Measurements from ENCODE around the gene SLC4A1.

Gene SLC4A1

DNA sequence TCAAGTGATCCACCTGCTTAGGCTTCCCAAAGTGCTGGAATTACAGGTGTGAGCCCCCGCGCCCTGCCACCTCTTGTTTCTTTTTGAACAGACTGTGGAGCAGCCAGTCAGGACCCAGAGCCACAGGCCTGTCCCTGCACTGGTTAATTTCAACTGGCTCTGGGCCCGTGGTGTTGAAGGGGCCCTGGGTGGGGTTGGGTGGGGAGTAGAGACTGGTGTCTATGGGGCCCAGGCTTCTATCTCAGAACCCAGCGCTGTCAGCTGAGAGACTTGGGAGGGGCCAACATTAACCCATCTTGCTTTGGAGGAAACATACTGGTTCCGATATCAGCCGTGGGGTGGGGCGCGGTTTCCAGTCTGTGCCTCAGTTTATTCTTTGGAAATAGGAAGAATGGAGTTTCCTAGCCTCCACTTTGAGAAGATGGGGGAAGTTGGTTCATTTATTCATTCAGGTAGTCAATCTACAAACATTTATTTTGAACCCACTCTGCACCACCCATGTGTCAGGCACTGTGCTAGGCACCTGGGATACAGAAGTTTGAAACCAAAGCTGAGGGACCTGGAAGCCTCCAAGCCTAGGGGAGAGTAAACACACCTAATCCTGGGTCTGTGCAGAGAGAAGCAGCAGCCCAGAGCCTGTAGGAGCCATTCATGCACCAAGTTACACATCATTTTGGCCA lies 15.5 kb upstream of the SLC4A1 start:
- FAIRE-seq: no peak

DNA sequence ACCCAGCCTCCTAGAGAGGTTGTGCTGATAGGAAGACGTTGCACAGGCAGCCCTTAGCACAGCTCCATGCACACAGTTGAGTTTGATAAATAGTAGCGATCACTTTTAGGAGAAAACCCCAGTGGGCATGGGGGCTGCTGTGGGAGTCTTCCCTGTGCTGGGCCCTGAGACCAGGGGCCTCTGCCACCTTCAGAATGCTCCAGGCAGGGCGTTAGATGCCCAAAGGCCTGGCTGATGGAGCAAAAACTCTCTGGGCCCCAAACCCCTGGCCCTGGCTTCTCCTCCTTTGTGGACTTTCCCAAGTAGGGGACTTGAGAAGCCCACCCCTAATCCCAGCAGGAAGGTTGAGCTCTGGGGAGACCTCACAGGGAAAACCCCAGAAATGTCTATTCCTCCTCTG lies 14.3 kb upstream of the SLC4A1 start:
- no peak for FAIRE-seq

DNA sequence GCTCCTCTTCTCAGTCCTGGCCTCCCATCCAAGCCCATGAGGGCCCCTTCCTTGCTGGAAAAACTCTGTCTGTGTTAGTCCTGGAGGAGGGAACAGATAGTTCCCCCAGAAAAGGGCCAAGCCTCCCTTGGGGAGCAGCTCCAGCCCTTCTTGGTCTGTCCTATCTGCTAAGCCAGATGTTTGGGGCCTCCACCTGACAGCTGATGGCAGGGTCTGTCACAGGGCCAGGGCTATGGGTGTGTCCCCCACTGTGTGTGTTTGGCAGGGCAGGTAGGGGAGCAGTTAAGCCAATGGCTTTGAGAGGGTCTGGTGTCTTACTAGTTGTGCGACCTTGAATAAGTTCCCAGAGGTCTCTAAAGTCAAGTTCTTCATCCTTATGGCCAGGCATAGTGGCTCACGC lies 13.6 kb upstream of the SLC4A1 start:
- FAIRE-seq: no peak

DNA sequence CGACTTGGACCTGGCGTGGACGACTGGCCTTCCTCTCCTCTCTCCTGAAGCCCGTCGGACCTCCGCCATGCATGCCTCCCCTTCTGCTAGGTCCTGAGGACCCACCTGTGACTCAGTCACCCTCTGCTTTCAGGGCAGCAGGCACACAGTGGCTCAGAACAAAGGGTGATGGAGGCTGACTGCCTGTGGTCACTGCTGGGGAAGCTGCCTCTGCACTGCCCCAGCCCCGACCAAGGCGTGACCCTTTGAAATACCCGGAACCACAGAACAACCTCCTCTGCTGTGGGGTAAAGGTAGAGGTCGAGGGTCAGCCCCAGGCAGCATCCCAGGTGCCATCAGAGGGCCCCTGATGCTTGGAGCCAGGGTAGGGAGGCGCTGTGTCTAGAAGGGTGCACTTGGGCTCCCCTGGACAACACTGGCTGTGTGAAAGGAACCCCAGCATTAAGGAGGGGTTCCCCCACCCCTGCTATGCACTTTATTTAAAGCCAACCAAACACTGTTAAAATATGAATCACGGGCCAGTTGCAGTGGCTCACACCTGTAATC lies 12.5 kb upstream of the SLC4A1 start:
- FAIRE-seq: no peak

DNA sequence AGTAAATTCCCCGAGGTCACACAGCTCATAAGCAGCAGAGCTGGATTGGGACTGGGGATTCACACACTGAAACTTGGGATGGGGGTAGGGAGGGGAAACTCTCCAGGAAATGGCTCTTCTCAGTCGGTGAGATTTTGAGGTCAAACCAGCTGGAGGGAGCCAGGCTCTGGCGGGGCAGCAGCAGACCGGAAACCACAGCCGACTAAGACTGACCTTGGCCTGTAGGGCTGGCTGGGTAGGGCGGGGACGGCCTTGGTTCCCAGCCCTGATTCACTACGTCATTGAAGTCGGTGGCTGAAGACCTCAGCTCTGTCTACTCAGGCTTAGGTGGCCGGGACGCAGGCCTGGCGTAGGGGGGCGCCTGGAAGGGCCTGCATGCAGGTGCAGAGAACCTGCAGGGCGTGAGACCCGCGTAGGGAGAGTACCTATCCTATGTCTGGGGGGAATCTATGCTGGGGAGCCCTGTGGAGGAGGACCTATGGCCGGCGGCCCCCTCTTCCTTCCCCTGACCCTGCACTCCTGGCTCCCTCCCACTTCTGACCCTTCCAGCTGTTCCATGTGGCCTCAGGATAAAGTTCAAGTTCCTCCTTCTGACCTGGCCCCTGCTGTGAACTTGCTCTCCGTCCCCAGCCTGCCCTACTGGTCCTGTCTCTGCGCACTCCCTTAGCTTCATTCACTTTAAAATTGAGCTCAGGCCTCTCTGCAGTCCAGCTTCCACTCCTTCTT lies 11.9 kb upstream of the SLC4A1 start:
- no peak for FAIRE-seq

DNA sequence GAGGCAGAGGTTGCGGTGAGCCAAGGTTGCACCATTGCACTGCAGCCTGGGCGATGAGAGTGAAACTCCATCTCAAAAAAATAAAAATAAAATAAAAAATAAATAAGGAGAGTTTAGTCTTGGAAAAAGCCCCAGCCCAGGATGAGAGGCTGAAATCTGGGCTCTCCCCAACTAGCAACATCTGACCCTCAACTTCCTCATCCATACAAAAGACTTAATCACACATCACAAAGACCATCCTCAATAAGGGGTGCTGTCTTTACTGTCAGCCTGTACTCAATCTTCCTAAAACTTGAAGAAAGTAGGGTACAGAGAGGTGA lies 11.4 kb upstream of the SLC4A1 start:
- no peak for FAIRE-seq

DNA sequence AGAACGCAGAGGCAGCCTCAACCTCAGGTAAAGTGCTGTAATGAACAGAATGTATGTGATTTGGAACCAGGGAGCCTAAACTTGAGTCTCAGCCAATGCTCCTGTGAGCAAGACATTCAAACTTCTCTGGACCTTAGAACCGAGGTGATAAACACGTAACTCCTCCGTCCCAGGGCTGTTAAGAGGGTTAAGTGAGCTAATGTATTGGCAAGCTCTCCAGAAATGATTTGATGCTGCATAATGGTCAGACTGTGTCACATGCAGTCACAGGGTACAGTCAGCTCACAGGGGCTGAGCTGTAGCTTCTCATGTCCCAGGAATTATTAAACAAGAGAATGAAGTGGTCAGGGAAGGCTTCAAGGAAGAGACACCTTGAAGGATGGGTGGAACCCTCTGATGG lies 10.0 kb upstream of the SLC4A1 start:
- FAIRE-seq: no peak

DNA sequence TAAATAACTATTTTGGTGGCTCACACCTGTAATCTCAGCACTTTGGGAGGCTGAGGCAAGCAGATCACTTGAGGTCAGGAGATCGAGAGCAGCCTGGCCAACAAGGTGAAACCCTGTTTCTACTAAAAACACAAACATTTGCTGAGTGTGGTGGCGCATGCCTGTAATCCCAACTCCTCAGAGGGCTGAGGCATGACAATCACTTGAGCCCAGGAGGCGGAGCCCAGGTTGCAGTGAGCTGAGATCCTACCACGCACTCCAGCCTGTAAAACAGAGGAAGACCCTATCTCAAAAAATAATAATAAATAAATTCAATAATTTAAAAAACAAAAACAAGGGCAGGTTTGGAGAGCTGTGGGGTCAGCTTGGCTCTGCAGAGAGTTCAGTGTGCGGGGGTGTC lies 5.7 kb upstream of the SLC4A1 start:
- no peak for FAIRE-seq

DNA sequence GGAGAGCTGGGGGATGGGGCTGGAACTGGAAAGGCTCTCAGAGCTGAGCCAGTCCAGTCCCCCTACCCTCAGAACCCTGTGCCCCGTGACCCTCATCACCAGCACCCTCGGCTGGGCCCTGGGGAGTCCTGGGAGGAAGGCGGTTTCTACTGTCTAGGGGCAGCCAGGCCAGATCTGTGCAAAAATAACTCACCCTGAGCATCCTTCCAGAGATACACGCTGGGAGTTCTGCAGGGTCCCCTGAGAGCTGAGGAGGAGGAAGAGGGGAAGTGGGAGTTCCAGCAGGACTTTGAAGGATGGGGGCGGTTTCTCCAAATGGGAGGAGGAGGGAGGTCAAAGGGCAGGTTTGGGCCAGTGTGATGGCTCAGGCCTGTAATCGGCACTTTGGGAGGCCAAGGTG lies 5.0 kb upstream of the SLC4A1 start:
- FAIRE-seq: no peak

DNA sequence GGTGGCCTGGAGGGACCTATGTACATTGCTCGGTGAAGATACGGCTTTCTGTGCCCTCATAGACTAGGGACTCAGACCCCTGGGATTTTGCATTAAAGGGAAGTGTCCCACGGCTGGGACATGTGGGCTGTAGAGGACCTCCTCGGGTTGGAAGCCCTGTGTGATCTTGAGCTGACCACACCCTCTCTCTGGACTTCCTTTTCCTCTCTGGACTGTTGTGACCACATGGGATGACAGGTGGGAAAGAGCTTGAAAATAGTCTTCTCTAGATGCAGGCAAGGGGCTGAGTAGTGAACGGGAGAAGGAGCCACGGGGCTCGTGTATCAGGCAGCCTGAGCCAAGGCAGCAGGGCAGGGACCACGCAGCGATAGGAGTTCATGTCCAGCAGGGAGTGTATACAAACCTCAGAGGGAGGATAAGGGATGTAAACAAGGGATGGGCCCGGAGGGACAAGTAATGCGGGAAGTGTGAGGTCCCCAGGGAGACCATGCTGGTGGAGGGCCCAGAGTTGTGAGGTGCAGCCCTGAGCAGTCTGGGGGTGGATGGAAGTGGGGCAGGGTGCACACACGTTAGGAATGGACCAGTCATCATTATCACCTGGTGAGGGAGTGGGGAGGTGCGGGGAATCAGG lies 4.5 kb upstream of the SLC4A1 start:
- no peak for FAIRE-seq

DNA sequence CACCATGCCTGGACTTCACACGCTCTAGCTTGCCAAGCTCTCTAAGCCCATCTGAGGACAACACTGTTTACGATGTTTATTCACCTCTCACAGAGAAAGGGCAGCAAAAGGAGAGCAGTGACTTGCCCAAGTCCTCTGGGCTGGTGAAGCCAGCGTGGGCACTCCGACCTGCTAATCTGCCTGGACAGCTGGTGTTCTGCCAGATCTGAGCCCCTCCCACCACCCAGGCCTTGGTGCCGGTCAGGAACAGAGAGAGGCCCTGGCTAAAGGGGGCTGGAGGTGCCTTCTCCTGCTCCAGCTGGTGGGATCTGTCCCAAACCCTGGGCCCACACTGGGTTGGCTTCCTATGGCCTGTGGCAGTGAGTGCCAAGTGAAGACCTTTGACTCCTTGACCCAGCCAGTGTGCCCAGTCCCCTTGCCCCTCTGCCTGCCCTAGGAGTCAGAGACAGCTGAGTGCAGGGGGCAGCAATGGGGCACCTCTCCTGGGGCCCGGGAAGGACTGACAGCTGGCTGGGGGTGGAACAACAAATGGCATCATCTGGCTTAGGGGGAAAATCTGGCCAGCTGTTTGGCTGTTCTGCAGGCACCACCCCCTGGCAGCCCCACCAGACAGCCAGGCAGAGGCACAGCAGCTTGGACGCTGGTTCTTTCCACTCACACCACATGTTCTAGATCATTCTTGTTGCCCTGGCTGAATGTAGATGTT lies 1.8 kb upstream of the SLC4A1 start:
- FAIRE-seq: no peak

DNA sequence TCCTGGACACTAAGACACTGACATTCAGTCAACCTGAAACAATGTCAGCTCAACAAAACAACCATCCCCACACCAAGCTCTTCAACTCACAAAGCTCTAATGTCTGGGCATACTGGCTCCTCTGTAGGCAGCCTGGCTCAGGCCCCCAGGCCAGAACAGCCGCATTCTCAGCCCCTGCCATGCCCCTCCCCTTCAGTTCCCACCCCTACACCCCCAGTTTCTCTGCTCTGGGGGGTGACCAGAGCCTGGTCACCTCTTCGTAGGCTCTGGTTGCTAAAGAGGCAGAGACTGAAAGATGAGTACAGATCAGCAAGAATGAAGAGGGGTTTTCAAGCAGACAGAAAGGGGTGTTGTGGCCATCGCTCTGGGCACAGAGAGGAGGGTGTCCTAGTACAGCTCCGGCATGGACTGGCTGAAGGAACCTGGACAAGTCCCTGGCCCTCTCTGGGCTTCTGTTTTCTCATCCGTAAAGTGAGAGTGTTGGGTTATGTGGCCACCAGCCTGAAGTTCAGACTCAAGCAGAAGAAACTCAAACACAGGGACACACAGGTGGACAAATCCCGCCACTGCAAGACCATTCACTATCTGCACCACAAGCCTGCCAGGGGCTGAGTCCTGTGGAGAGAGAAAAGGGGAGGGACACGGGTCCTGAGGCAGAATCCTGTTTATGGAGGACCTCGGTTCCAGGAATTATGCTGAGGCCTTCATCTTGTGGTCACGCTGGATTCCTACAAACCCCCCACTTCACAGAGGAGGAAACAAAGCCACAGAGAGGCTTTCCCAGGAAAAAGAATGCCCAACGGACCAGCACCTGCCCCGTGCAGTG lies 987 bp upstream of the SLC4A1 start:
- no peak for FAIRE-seq

DNA sequence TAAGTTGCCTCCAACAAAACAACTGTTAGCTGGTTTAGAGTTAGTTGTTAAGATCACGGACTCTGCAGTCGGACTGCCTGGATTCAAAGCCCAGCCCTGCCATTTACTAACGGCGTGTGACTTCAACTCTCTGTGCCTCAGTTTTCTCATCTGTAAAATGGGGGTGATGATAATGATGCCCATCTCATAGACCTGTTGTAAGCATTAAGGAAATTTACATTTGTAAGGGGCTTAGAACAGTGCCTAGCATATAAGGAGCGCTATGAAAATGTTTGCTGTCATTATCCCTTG lies 825 bp downstream of the SLC4A1 start:
- FAIRE-seq: no peak

DNA sequence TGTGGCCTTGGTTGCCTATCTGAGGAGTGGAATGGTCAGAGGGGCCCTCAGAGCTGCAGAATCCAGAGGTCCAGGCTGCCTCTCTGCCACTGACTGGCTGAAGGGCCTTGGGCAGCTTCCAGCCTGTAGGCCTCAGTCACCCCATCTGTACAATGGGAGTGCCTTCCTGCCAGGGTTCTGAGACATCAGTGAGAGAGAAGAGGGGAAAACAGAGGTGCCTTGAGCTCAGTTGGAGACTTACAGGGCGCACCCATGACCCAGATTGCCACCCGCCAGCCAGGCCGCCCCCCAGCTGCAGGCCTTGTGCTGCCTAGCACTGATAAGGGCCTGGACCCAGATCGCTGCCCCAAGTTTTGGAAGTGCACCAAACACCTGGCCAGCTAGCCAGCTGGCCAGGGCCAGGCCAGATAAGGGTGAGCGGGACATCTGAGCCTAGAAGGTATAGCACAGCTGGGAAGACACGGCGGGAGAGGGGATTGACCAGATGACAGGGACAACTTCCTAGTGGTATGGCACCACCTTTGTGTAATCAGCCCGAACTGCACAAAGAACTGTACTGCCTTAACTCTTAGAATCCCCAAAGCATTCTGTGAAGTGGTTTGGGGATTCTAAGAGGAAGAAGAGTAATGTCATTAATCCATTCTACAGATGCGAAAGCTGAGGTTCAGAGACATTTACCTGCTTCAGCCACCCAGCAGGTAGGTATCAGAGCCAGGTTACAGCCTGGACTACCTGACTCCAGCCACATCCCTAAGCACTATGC lies 1.4 kb downstream of the SLC4A1 start:
- no peak for FAIRE-seq

DNA sequence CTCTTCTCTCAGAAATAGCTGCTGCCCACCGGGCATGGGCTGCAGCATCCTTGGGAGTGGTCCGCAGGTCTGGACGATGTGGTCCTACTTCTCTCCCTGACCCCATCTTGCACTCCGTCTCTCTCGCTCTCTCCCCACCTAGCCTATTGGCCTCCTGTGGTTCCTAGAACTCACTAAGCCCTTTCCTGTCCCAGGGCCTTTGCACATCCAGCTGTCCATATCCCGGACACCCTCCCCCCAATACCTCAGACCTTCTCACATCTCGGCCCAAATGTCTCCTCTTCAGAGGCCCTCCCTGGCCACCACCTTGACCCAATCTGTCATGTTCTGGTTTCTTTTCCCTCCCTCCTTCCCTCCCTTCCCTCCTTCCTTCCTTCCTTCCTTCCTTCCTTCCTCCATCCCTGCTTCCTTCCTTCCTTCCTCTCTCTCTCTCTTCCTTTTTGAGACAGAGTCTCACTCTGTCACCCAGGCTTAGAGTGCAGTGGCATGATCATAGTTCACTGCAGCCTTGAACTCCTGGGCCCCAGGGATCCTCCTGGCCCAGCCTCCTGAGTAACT lies 4.5 kb downstream of the SLC4A1 start:
- no peak for FAIRE-seq

DNA sequence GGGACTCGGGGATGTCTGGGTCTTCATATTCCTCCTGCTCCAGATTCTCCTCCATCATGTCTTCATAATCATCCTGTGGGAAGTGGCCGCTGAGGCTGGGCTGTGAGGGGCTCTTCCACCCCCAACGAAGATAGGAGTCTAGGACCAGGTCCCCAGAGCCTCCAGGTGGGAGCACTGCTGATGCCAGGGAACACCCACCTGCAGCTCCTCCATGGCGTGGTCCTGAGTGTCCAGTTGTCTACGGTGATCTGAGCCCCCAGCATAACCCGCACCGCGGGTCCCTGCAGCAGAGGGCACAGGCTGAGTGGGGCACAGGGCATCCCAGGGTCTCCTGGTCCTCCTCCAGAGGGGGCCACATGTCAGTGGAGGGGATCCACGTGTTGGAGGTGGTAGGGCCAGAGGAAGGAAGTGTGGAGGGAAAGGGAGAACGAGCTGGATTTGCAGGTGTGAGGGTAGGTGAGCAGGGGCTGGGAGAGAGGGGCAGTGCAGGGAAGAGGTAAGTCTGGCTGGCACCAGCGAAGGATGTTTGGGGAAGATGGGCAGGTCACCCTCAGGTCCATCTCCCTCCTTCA lies 5.2 kb downstream of the SLC4A1 start:
- FAIRE-seq: no peak

DNA sequence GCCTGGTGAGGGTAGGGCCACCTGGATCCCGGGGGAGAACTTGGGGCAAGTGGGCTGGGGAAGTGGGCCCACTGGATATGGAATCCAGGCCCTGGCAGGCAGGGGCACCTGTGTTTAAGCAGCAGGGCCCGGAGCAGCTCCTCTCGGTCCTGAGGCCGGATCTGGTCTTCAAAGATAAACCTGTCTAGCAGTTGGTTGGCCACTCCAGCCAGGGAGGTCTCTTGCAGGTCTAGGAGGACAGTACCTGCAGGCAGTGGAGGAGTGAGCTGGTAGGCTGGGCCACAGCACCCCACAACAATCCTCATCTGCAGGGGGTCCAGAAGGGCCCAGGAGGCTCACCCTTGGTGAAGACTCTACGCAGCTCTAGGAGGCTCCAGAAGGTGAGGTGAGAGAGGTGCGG lies 7.6 kb downstream of the SLC4A1 start:
- FAIRE-seq: no peak

DNA sequence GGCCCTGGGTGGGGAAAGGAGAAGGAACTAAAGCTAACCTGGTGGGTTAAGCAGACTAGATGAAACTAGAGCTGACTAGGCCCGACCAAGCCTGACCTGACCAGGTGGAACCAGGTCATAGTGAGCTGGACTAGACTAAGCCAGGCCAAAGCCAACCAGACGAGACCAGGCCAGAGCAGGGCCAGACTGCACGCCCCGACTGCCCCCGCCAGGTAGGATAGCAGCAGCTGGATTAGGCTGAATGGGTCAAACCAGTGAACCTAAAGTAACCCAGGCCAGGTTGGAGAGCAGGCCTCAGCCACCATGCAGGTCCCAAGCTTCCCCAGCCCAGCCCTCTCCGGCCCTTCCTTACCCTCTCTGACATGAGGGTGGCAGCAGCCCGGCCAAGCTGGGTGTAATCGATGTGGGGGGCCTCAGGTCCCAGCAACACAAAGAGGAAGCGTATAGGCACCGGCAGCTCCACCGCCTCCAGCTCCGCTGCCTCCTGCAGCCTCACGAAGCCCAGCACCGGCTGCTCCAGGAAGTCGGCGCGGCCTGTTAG lies 9.1 kb downstream of the SLC4A1 start:
- no peak for FAIRE-seq

DNA sequence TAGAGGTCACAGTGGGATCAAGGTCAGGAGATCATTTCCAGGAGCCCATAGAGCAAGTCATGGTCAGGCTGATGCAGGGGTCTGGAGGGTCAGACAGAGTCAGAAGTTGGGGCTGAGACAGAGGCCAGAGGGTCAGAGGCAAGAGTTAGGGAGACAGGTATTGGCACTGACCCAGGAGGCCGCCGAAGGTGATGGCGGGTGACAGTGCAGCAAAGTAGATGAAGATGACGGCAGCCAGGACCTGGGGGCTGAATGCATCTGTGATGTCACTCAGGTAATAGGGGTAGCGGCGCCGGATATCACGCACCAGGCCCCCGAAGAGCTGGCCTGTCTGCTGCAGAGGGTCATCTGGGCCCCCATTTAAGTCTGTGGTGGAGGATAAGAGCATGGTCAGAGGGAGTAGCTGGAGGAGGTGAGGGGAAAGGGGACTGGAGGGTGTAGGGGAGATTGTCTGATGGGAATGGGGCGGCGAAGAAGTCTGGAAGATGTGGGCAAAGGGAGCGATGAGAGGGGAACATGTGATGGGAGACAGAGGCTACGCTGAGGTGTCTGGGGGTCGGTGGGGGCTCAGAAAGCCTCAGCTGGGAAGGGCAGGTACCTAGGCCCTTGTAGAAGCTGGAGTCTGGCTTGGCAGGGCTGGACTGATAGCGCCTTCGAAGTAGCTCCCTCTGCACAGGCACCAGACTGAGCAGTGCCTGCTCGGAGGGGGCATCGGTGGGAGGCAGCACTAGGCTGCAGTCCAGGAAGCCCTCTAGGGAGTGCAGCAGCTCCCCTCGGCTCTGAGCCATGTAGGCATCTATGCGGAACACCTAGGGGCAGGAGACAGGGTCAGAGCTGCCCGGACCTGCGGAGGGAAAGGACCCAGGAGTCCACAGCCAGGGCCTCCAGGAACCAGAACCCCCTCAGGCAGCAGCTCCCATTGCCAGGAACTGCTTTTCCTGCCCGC lies 9.8 kb downstream of the SLC4A1 start:
- no peak for FAIRE-seq

DNA sequence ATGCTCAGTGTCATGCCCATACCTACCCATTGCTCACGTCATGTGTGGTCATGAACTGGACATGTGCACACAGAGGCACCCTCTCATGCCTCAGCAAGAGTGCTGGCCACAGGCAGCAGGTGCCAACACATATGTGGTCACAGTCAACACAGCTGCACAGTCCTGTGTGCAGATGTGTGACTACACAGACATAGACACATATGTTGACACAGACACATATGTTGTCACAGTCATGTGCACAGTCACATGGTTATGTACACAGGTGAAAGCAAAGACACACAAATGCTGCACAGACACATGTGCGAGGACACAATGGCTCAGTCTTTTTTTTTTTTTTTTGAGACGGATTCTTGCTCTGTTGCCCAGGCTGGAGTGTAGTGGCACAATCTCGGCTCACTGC lies 11.3 kb downstream of the SLC4A1 start:
- FAIRE-seq: no peak
